Chondrocyte (in vitro differentiated cells): ENCODE results near the gene SLC26A3. TPM values are rescaled to one million over a fixed set of nuclear protein-coding genes. Genes with fewer than 3 reads are reported as not detected.

Source experiments
- DNase-seq: peaks from one replicate; pipeline ENCODE4 v3.0.0; 2021; ENCODE audit warnings: mixed read lengths, low spot score
- H3K27ac Mint-ChIP-seq: one replicate; pipeline ENCODE4 v1.8.0; 2021; ENCODE audit warnings: mild to moderate bottlenecking, moderate library complexity, mixed read lengths; ENCODE audit not compliant: unreplicated experiment
- H3K27me3 Mint-ChIP-seq: 2 replicates; pipeline ENCODE4 v1.8.0; 2021; ENCODE audit warnings: low read depth, mixed read lengths
- H3K36me3 Mint-ChIP-seq: 2 replicates; pipeline ENCODE4 v1.8.0; 2021; ENCODE audit warnings: low read depth, mixed read lengths
- H3K4me1 Mint-ChIP-seq: 2 replicates; pipeline ENCODE4 v1.8.0; 2021; ENCODE audit warnings: low read depth, mild to moderate bottlenecking, mixed read lengths
- H3K4me3 Mint-ChIP-seq: one replicate; pipeline ENCODE4 v1.8.0; 2021; ENCODE audit warnings: mild to moderate bottlenecking, moderate library complexity, mixed read lengths; ENCODE audit not compliant: unreplicated experiment
- H3K9me3 Mint-ChIP-seq: 2 replicates; pipeline ENCODE4 v1.8.0; 2021; ENCODE audit warnings: low read depth, mixed read lengths
- CTCF ChIP-seq: fragments of 200-600 bp; sonication (generic); IDR thresholded peaks from 2 replicates; pipeline ENCODE4 v1.5.0; 2021; ENCODE audit warnings: antibody characterized with exemption, mild to moderate bottlenecking, moderate library complexity
- total RNA-seq: library from RNA; stranded (reverse); gene quantifications from 3 replicates; pipeline ENCODE4 v1.2.1, GENCODE V29; 2021

Gene SLC26A3
- total RNA-seq, 1 donor from 2014 or later: not detected

GRCh38 chr7:107809179-107809578, 6.2 kb upstream of the SLC26A3 start:
- peaks cover 7% of the 10 kb centered on the region for H3K27me3 Mint-ChIP-seq
- H3K4me1 Mint-ChIP-seq: no peaks in the 10 kb centered on the region
- H3K4me3 Mint-ChIP-seq: no peak overlapping the region
- no peak for DNase-seq
- no peak overlapping the region for H3K27ac Mint-ChIP-seq
- peaks cover 2% of the 10 kb centered on the region for H3K36me3 Mint-ChIP-seq
- H3K9me3 Mint-ChIP-seq: no peaks in the 10 kb centered on the region
- TF ChIP-seq CTCF: no peak

- no peaks in the 10 kb centered on the region for H3K9me3 Mint-ChIP-seq
- peaks cover 4% of the 10 kb centered on the region for H3K4me1 Mint-ChIP-seq
Observed at GRCh38 chr7:107799647-107800264, 3.3 kb downstream of the SLC26A3 start.

GRCh38 chr7:107792364-107792763, 10.7 kb downstream of the SLC26A3 start:
- Mint-ChIP-seq H3K27me3 (peaks cover 47% of the 10 kb centered on the region), H3K36me3 (no peaks in the 10 kb centered on the region), H3K4me1 (no peaks in the 10 kb centered on the region), H3K4me3 (no peak overlapping the region), H3K9me3 (no peaks in the 10 kb centered on the region), H3K27ac (no peak overlapping the region)
- DNase-seq: no peak
- no peak for TF ChIP-seq CTCF

More at GRCh38 chr7:107799647-107800264, 3.3 kb downstream of the SLC26A3 start:
- H3K36me3 Mint-ChIP-seq: peaks cover 3% of the 10 kb centered on the region
- no peak overlapping the region for H3K4me3 Mint-ChIP-seq
- TF ChIP-seq CTCF: no peak
- no peak overlapping the region for H3K27ac Mint-ChIP-seq
- peaks cover 44% of the 10 kb centered on the region for H3K27me3 Mint-ChIP-seq
- DNase-seq: no peak

GRCh38 chr7:107789647-107790046, 13.4 kb downstream of the SLC26A3 start:
- no peak for TF ChIP-seq CTCF

GRCh38 chr7:107788662-107789061, 14.4 kb downstream of the SLC26A3 start:
- TF ChIP-seq CTCF: no peak
- H3K4me1 Mint-ChIP-seq: no peaks in the 10 kb centered on the region
- peaks cover 52% of the 10 kb centered on the region for H3K27me3 Mint-ChIP-seq
- H3K9me3 Mint-ChIP-seq: no peaks in the 10 kb centered on the region
- DNase-seq: no peak
- no peak overlapping the region for H3K27ac Mint-ChIP-seq
- H3K4me3 Mint-ChIP-seq: no peak overlapping the region
- no peaks in the 10 kb centered on the region for H3K36me3 Mint-ChIP-seq

More at GRCh38 chr7:107789647-107790046, 13.4 kb downstream of the SLC26A3 start:
- no peak overlapping the region for H3K27ac Mint-ChIP-seq
- H3K4me3 Mint-ChIP-seq: no peak overlapping the region
- no peak for DNase-seq
- no peaks in the 10 kb centered on the region for H3K36me3 Mint-ChIP-seq
- peaks cover 55% of the 10 kb centered on the region for H3K27me3 Mint-ChIP-seq
- no peaks in the 10 kb centered on the region for H3K4me1 Mint-ChIP-seq
- no peaks in the 10 kb centered on the region for H3K9me3 Mint-ChIP-seq
